Measurements from ENCODE around the gene DENND1B.

DNA sequence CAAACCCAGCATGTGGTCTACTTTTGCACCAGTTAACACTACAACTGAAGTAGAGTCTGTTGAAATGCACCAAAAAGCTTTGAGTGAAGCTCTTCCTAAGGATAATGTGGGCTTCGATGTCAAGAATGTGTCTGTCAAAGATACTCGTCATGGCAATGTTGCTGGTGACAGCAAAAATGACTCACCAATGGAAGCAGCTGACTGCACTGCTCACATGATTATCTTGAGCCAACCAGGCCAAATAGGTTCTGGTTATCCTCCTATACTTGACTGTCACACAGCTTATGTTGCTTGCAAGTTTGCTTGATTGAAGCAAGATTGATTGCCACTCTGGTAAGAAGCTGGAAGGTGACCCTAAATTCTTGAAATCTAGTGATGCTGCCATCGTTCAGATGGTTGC is 85.2 kb downstream of the DENND1B start:
- TF ChIP-seq, protein P1, sequence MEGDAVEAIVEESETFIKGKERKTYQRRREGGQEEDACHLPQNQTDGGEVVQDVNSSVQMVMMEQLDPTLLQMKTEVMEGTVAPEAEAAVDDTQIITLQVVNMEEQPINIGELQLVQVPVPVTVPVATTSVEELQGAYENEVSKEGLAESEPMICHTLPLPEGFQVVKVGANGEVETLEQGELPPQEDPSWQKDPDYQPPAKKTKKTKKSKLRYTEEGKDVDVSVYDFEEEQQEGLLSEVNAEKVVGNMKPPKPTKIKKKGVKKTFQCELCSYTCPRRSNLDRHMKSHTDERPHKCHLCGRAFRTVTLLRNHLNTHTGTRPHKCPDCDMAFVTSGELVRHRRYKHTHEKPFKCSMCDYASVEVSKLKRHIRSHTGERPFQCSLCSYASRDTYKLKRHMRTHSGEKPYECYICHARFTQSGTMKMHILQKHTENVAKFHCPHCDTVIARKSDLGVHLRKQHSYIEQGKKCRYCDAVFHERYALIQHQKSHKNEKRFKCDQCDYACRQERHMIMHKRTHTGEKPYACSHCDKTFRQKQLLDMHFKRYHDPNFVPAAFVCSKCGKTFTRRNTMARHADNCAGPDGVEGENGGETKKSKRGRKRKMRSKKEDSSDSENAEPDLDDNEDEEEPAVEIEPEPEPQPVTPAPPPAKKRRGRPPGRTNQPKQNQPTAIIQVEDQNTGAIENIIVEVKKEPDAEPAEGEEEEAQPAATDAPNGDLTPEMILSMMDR (IDR thresholded peaks at IDR 0.05; ENCODE audit: borderline replicate concordance, extremely low read depth, low read length, poor library complexity, severe bottlenecking): no peak
- TF ChIP-seq EZH2 (IDR thresholded peaks at IDR 0.05; ENCODE audit: borderline replicate concordance, low read depth, low read length, severe bottlenecking): no peak
